HG02840 (cell line): Measurements from ENCODE around the gene SLC35F4.
"Not testable (repeated sequence)": the region's sequence is repeated elsewhere in the genome, so short reads cannot be mapped to it uniquely, and the experiment has no call there.

Source experiments
- ATAC-seq: cut with Tn5 transposase; IDR thresholded peaks from one replicate; pipeline ENCODE4 v1.9.1; 2021; ENCODE audit warnings: mild to moderate bottlenecking, moderate library complexity, moderate number of reproducible peaks; ENCODE audit not compliant: unreplicated experiment, low FRiP score

The SLC35F4 gene

DNA sequence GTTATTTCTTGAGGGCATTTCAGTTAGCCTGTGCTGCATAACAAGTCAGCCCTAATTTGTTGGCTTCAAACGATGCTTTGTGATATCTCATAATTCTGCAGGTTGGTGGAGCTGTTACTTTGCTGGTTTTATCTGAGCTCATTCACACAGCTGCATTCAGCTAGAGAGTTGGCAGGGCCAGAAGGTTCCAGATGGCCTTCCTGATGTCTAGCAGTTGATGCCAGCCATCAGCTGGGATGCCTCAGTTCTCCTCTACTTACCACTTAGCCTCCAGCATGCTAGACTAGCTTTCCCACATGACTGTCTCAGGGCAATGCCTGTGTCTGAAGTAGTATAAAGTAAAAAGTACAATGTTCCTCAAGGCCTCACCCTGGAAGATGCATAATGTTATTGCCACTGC is 130.6 kb downstream of the SLC35F4 start:
- ATAC-seq, result no peak

DNA sequence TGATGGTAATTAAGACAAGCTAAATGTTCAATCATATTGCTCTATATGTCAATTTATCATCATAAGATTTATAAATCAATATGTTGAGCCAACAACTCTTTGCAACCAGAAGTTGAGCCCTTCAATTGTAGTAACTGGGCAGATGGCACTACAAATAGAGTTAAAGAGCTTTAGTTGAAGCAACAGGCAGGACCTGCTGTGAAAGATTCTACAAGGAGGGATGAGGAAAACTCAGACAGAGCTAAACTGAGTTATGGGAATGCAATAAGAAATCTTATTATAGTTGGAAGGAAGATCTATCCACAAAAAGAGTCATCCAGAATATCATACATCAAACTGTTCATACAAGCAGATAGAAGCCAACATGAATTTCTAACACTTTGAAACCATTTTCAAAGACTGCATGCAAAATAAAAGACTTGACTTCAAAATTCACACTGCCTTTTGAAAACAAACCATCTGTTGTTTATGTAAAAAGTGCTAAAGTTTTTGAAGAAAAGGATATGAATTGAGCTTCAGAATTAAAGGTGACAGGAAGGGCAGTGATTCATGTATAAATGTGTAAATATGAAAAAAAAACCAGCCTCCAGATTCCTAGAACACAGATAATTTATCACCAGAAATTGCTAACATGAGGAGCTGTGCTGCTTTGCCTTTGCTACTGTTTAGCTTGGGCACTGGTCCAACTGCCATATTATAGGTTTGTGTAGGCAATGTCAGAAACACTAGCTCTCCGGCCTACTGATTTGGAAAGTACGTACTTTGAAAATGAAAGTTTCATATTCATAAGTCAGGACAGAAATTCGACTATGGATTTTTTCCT is 133.2 kb downstream of the SLC35F4 start:
- no peak for ATAC-seq

DNA sequence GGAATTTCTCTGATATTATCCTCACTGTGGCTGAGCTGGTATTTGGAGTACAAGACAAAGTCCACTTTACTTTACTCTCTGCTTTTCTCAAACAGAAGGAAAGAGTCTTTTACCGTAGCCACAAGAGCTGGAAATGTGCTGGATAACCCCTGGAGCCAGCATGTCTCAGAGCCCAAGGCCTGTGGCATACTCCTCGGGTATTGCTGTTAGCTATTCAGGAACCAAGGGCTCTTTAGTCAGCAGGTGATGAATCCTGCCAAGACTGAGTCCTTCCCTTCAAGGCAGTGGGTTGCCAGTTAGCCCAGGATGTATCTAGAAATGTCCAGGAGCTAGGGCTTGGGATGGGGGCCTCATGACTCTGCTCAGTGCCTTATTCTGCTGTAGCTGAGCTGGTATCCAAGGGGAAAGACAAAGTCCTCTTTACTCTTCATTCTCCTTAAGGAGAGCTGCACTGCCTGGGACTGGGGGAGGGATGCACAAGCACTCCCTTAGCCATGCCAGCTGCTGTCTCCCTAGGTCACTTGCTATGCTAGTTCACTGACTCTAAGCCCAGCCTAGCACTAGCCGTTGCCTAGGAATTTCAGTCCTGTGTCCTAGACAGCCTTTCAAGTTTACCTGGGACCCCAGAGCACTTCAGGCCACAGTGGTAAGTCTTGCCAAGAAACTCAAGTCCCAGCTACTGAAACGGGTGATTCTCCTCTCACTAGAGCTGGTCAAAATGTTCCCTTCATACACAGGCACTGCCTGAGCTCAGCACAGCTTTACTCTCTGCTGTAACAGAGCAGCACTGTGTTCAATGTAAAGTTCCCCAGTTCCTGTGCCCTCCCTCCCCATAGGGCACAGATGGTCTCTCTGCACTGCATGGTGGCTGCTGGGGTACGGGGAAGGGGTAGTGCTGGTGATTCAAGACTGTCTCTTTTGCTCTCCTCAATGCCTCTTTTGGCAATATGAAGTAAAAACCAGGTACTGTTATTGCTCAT is 136.4 kb downstream of the SLC35F4 start:
- ATAC-seq, result no peak

DNA sequence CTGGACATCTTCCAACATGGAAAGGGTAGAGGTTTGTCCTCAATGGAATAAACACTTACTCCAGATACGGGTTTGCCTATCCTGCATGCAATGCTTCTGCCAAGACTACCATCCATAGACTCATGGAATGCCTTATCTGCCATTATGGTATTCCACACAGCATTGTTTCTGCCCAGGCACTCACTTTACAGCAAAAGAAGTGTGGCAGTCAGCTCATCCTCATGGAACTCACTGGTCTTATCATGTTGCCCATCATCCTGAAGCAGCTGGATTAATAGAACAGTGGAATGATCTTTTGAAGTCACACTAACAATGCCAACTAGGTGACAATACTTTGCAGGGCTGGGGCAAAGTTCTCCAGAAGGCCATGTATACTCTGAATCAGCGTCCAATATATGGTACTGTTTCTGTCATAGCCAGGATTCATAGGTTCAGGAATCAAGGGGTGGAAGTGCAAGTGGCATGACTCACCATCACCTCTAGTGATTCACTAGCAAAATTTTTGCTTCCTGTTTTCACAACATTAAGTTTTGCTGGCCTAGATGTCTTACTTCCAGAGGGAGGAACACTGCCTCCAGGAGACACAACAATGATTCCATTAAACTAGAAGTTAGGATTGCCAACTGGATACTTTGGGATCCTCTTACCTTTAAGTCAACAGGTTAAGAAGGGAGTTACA is 140.4 kb downstream of the SLC35F4 start:
- ATAC-seq, result no peak

DNA sequence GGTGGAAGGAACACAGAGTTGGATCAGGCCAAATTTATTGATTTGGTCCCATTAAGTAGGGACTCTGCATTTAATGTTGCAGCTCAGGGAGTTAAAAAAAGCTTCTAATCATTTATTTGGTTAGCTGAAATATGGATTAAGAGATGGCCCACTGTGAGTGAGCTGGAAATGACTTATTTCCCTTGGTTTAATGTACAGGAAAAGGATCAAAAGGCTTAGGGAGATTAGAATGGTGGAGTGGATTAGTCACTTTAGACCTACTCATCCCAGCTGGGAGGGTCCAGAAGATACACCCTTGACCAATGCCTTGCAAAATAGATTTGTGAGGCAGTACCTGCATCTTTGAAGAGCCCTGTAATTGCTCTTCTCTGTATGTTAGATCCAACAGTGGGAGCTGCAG is 143.8 kb downstream of the SLC35F4 start:
- ATAC-seq, result not testable (repeated sequence)

DNA sequence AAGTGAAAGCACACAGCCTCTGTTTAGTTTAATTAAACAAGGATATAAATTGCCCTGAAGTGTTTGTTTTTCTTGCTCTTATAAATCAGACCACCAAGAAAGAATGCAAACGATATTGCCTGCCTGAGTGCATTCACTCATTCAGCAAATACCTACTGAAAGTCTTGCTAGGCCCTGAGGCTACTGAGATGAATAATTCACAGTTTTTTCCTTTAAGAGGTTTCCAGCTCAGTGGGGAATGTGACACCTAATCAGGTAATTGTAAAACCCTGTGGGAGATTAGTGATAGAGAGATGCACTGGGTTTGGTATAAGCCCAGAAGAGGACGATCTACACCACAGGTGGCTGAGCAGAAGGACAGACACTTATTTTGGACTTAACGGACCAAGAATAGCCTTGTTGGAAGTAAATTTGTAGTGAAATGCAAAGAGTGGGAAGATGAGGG is 151.4 kb downstream of the SLC35F4 start:
- no peak for ATAC-seq

DNA sequence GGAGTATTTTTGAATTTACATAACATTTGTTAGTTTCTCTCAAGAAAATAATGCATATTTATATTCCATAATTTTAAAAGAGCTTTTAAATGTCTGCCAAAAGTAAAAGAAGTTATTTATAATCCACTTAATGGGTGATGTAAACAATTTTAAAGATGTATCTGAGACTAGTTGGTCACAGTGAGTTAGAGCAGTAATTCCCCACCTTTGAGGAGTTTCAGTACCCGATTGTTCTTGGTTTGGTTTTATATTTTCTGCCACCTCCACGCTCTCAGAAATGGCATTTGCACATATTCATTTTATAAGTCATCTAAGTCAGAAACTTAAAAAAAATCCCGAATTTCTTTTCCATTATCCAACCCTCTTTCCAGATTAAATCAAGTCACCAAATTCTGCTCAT is 153.2 kb downstream of the SLC35F4 start:
- ATAC-seq, result no peak

DNA sequence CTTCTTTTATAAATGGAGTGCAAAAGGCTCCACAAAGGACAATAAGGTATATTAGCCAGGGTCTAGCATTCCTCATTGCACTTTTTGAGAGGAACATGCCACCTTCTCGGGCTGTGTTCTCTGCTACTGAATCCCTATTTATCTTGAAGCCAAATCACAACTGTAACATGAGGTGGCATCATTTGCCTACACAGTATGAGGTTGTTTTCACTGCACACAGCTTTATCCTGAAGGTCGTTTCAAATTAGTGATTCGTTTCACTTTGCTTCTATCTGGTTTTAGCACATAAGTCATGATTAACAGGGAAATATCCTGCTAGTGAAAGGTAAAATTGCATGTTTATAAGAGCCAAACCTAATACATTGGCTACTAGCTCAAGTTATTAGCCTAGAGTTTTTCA is 153.8 kb downstream of the SLC35F4 start:
- ATAC-seq, result no peak

DNA sequence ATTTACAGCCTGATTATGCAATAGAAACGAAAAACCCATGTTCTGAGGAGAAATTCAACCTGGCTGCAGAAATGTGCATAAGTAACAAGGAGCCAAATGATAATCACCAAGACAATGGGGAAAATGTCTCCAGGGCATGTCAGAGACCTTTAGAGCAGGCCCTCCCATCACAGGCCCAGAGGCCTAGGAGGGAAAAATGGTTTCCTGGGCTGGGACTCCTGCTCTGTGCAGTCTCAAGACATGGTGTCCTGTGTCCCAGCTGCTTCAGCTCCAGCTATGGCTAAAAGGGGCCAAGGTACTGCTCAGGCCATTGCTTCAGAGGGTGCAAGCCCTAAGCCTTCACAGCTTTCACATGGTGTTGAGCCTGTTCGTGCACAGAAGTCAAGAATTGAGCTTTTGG is 156.0 kb downstream of the SLC35F4 start:
- no peak for ATAC-seq

DNA sequence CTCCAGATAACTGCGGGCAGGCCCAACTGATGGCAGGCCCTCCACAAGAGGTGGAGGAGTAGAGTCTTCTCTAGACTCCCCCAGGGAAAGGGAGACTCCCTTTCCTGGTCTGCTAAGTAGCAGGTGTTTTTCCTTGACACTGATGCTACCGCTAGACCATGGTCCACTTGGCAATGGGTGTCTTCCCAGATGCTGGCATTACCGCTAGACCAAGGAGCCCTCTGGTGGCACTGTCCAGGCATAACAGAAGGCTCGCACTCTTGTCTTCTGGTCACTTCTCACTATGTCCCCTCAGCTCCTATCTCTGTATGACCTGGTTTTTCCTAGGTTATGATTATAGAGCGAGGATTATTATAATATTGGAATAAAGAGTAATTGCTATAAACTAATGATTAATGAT is 156.8 kb downstream of the SLC35F4 start:
- ATAC-seq, result not testable (repeated sequence)

DNA sequence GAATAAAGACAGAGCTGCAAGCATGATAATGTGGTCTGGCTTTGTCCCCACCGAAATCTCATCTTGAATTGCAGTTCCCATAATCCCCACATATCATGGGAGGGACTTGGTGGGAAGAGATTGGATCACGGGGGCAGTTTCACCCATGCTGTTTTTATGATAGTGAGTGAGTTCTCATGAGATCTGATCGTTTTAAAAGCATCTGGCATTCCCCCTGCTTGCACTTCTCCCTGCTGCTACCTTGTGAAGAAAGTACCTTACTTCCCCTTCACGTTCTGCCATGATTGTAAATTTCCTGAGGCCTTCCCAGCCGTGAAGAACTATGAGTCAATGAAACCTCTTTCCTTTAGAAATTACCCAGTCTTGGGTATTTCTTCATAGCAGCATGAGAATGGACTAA is 158.7 kb downstream of the SLC35F4 start:
- no peak for ATAC-seq

DNA sequence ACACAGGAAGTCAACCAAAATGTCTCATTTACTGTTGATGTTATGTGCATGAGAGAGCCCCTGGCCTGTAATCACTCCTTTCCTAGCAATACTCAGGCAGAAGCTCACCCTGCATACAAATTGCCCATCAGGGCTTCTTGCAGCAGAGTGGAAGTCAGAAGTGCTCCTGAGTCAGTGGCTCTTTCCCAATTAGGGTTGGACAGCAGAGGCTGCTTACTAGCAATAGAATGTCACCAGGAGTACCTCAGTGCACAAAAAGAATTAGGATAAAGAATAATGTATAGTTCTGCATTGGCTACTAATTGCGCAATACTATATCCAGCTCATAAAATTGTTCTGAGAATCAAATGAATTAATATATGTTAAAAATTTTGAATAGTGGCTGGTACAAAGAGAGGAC is 161.1 kb downstream of the SLC35F4 start:
- no peak for ATAC-seq

DNA sequence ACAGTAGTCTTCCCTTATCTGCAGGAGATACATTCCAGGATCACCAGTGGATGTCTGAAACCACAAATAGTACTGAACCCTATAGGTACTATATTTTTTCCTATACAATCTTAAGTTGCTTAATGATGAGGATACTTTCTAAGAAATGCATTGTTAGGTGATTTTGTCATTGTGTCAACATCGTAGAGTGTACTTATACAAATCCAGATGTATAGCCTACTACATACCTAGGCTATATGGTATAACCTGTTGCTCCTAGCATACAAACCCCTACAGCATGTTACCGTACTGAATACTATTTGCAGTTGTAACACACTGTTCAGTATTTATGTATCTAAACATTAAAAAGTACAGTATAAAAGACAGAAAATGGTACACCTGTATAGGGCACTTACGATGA is 165.9 kb downstream of the SLC35F4 start:
- no peak for ATAC-seq

DNA sequence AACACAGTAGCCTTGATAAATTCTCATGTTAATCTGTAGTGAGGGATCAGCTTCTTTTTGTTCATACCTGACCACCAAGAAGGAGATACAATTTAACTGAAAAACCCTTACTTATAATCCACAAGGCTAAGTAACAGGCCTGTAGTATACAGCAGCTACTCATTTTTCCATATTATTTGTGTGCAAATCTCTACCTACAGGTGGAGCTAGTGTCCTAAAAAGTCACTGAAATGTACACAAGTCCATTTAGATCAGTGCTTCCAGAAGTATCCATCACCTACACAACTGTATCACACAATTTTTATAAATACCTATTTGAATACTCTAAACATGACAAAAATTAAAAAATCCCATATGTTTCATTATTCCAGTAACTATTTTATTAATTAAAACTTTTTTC is 173.2 kb downstream of the SLC35F4 start:
- ATAC-seq, result no peak

DNA sequence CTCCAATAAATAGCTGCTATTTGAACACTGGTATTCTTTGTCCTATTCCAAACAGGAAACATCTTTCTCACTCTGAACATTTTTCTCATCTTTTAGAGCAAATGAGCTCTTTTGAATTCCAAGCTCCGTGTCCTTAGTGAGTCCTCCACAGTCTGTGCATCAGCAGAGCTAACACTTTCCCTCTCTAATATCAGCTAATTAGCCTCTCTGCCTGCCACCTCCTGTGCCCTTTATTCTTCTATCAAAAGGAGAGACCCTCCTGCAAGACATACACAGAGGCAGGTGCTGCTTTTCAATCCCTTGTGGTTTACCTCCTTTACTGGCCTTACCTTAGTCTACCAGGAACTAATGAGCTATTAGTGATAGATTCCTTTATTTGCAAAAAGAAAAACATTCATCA is 178.5 kb downstream of the SLC35F4 start:
- no peak for ATAC-seq

DNA sequence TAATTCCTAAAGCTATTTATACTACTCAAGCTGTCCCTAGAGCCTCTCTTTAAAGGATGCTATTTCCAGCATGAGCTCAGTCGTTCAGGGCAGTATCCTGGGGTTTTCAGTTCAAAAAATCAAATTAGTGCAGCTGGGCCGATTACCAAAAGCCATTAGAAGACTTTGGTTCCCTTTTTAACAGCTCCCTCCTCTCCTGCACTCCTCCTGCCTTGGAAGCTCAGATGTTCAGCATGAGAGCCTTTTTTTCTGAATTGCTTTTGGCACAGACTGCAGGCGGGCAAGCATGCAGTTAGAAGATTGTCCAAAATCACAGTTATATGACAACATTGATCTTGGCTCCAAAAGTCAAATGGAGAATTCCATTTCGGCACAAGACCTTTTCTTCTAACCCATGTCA is 179.6 kb downstream of the SLC35F4 start:
- no peak for ATAC-seq

DNA sequence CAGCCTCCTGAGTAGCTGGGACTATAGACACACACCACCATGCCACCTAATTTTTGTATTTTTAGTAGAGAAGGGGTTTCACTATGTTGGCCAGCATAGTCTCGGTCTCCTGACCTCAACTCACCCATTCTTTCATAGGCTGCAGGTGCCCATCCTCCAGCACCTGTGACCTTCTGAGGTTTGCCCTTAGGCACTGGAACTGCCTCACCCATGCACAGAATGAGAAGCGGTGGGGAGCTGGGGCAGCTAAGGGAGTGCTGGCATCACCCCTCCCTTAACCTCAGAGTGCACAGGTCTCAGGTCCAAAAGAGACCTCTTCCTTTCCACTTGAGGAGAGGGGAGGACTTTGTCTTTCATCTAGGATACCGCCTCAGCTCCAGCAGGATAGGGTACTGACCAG is 194.9 kb downstream of the SLC35F4 start:
- no peak for ATAC-seq

DNA sequence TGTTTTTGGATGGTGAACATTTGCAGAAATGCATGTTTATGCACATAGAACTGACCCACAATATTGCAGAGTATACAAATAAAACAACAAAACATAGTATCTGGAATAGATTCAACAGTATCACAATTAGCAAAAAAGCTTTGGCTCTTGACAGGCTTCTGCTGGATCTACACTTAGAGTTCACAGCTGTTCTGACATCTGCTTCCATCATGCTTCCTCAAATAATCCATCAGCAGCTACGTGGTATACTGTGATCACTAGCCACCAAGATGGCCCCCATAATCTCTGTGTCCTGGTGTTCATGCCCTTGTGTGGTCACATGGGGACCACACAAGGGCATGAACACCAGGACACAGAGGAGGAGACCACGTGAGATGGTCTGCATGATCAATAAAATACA is 205.7 kb downstream of the SLC35F4 start:
- ATAC-seq, result no peak

DNA sequence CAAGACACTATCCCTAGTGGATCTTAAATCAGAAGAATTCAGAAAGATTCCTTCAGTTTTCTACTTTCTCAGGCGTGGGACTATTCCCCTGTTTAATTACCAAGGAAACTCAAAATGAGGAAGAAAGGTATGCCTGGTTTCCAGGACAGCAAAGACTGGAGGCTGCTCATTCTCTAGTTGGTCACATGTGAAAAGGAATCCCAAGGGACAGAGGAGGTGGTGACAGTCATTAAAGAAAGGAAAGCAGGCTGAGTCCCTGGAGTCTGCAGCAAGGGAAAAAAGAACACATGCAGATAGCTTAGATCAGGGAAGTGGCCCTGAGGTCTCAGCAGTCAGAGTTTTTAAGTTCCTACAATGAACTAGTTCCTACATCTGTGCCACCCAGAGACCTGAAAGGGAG is 206.8 kb downstream of the SLC35F4 start:
- no peak for ATAC-seq

DNA sequence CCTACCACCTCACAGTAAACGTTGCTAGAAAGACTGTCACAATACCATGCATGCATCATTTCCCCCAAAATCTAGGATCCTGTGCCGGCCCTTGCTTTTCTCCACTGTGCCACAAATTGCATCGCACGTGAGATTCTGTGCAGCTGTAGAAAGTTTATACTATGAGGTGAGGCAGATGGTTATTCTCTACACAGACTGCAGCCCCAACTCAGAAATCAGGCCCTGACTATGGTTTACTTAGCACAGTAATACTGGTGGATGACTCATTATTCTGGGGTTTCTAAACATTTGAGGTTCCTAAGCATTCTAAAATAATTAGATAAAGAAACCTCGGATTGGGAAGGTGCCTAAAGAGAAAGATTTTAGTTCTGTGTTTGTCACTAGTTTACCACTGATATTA is 208.4 kb downstream of the SLC35F4 start:
- ATAC-seq, result no peak

DNA sequence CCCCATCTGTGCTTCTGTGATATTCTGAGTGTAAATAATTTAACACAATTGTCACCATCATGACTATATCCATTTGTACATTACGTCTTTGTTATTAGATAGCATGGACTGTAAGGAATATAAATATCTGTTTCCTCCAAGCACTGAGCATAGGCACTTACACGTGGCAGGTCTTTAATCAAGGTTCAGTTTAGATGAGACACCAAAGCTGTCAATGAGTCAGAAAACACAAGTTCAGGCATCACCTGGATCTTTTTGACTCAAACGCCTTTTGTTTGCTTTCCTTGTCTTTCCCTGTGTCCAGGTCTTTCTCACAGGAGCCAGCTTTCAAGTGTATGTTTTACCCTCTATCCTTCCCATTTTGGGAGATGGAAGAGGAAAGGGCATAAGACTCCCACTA is 209.0 kb downstream of the SLC35F4 start:
- no peak for ATAC-seq
